Measurements from ENCODE around the gene NR1D1. TPM values are rescaled to one million over a fixed set of nuclear protein-coding genes. Genes with fewer than 3 reads are reported as not detected.

Gene NR1D1
- total and polyA plus RNA-seq, 2 donors from 2014 or later = 7.1 to 30.8 TPM

DNA sequence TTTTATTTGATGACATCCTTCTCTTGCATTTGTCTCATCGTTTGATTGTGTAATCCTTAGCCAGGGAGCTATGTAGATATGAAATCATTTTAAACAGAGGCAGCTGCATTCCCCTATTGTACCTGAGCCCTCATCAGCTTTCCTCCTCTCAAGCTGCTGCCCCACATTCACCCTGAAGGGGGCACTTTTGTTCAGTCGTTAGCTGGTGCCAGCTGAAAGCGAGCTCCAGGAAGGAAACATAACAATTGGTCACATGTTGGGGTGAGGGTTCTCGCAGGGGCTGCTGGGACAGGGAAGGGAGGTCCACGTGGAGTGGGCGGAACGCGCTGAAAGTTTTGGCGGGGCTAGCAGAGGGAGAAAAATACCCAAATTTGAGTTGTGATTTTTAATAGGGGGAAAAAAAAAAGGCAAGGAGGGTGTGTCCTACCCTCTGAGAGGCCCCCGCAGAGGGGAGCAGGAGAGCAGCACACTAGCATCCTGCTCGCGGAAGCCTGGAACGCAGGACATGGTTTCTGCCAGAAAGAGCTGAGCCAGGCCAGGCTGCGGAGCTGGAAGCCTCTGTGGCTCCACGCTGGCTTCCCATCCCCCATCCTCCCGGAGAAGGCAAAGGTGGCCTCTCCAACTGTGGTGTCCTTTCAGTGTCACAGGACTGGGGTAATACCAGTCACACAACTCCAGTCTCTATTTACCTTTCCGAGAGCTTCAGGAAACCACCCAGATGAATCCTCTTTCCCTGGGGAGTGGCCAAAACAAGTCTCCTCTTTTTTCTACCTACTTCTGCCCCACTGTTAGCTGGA, 12.9 kb upstream of the NR1D1 start:
- peak overlapping the region in 2 of 3 donors; percentile 21 to 59 for H3K9ac ChIP-seq (ENCODE audit: low read length in 3 of 3)
- intact Hi-C loops (cut with DNase I) = loop anchor here (5.0 kb wide), 1 partner anchor 41 kb away; no protein-coding TSS in a partner anchor
- H3K36me3 ChIP-seq (ENCODE audit: control insufficient read depth in 2 of 3, insufficient read depth in 3 of 3, low read length in 3 of 3) = no peaks in the 10 kb centered on the region
- peaks cover 12 to 47% (median 38%) of the 10 kb centered on the region in 3 donors for H3K4me1 ChIP-seq (ENCODE audit: control insufficient read depth in 2 of 3, insufficient read depth in 2 of 3, low read depth in 1 of 3, low read length in 3 of 3)
- FAIRE-seq (peak; percentile 65), DNase-seq (peak; percentile 94 to 98 (median 96))
- peak overlapping the region; percentile 45 to 74 (median 49) for H3K4me3 ChIP-seq (ENCODE audit: low read length in 3 of 3)
- peak overlapping the region; percentile 36 to 95 for H3K27ac ChIP-seq (ENCODE audit: low read depth in 2 of 2, low read length in 2 of 2)
- H3K27me3 ChIP-seq (ENCODE audit: control insufficient read depth, insufficient read depth, low read length) = no peaks in the 10 kb centered on the region
- H3K9me3 ChIP-seq (ENCODE audit: control insufficient read depth in 2 of 3, insufficient read depth in 1 of 3, low read length in 3 of 3) = no peaks in the 10 kb centered on the region
- TF ChIP-seq, protein P1, sequence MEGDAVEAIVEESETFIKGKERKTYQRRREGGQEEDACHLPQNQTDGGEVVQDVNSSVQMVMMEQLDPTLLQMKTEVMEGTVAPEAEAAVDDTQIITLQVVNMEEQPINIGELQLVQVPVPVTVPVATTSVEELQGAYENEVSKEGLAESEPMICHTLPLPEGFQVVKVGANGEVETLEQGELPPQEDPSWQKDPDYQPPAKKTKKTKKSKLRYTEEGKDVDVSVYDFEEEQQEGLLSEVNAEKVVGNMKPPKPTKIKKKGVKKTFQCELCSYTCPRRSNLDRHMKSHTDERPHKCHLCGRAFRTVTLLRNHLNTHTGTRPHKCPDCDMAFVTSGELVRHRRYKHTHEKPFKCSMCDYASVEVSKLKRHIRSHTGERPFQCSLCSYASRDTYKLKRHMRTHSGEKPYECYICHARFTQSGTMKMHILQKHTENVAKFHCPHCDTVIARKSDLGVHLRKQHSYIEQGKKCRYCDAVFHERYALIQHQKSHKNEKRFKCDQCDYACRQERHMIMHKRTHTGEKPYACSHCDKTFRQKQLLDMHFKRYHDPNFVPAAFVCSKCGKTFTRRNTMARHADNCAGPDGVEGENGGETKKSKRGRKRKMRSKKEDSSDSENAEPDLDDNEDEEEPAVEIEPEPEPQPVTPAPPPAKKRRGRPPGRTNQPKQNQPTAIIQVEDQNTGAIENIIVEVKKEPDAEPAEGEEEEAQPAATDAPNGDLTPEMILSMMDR (IDR thresholded peaks at IDR 0.05; ENCODE audit: borderline replicate concordance, extremely low read depth, insufficient read depth) = peak; percentile 98

DNA sequence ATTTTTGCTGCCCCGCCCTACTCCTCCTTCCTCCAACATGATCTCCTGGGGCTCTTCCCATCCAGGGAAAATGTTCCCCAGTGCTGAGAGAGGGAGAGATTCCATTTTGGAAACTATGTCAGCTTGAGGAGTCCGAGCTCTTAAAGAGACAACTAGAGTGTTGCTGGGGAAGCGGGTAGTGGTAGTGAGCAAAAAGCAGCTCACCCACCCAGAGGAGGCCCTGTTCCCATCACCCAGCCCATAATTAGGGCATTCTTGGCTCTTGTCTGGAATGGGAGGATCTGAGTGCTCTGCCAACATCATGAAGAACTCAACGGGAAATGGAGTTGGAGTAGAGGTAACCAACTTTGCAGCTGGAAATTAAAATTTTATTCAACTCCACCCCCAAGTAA, 12.3 kb upstream of the NR1D1 start:
- DNase-seq (peak in 2 of 5 donors; percentile 13 to 18), FAIRE-seq (no peak)
- peak overlapping the region in 1 of 3 donors; percentile 45 for H3K4me3 ChIP-seq (ENCODE audit: low read length in 3 of 3)
- H3K27me3 ChIP-seq (ENCODE audit: control insufficient read depth, insufficient read depth, low read length) = no peaks in the 10 kb centered on the region
- H3K9ac ChIP-seq (ENCODE audit: low read length in 3 of 3) = peak overlapping the region in 2 of 3 donors; percentile 11 to 59
- no peaks in the 10 kb centered on the region for H3K9me3 ChIP-seq (ENCODE audit: control insufficient read depth in 2 of 3, insufficient read depth in 1 of 3, low read length in 3 of 3)
- no peaks in the 10 kb centered on the region for H3K36me3 ChIP-seq (ENCODE audit: control insufficient read depth in 2 of 3, insufficient read depth in 3 of 3, low read length in 3 of 3)
- TF ChIP-seq, protein P1 (IDR thresholded peaks at IDR 0.05; ENCODE audit: borderline replicate concordance, extremely low read depth, insufficient read depth) = no peak
- peak overlapping the region; percentile 36 to 95 for H3K27ac ChIP-seq (ENCODE audit: low read depth in 2 of 2, low read length in 2 of 2)
- intact Hi-C loops (cut with DNase I) = loop anchor here (5.0 kb wide), 1 partner anchor 40 kb away; no protein-coding TSS in a partner anchor
- H3K4me1 ChIP-seq (ENCODE audit: control insufficient read depth in 2 of 3, insufficient read depth in 2 of 3, low read depth in 1 of 3, low read length in 3 of 3) = peaks cover 13 to 51% (median 44%) of the 10 kb centered on the region in 3 donors

DNA sequence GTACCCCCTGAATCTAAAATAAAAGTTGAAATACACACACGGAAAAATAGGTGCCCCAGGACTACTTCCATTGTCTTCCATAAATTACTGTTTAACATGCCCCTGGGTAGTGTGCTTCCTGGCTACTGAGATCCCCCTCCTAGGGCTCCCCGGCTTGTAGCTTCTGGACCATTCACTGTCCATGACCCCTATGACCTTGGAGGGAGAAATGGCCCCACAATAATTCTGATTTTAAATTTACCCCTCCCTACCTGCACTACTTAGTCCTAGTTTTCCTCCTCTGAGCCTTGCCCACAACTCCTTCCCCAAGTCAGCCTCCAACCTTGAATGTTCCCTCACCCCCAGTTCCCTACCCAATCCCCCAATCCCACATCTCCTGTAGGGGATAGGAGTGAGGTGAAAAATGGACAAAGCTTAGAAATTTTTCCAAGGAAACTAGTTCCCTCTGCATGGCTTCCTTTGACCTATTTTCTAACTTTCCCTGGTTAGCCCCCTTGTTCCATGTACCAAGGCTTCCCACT, 11.9 kb upstream of the NR1D1 start:
- no peaks in the 10 kb centered on the region for H3K27me3 ChIP-seq (ENCODE audit: control insufficient read depth, insufficient read depth, low read length)
- peak overlapping the region in 2 of 3 donors; percentile 49 to 59 for H3K9ac ChIP-seq (ENCODE audit: low read length in 3 of 3)
- TF ChIP-seq, protein P1 (IDR thresholded peaks at IDR 0.05; ENCODE audit: borderline replicate concordance, extremely low read depth, insufficient read depth) = no peak
- FAIRE-seq = no peak
- H3K4me1 ChIP-seq (ENCODE audit: control insufficient read depth in 2 of 3, insufficient read depth in 2 of 3, low read depth in 1 of 3, low read length in 3 of 3) = peaks cover 15 to 56% (median 49%) of the 10 kb centered on the region in 3 donors
- no peaks in the 10 kb centered on the region for H3K36me3 ChIP-seq (ENCODE audit: control insufficient read depth in 2 of 3, insufficient read depth in 3 of 3, low read length in 3 of 3)
- peak overlapping the region in 1 of 3 donors; percentile 25 for H3K4me3 ChIP-seq (ENCODE audit: low read length in 3 of 3)
- no peaks in the 10 kb centered on the region for H3K9me3 ChIP-seq (ENCODE audit: control insufficient read depth in 2 of 3, insufficient read depth in 1 of 3, low read length in 3 of 3)
- intact Hi-C loops (cut with DNase I) = loop anchor here (5.0 kb wide), 1 partner anchor 40 kb away; no protein-coding TSS in a partner anchor
- peak overlapping the region; percentile 83 to 95 for H3K27ac ChIP-seq (ENCODE audit: low read depth in 2 of 2, low read length in 2 of 2)
- DNase-seq = peak in 2 of 5 donors; percentile 25 to 43
